ENCODE data around the gene COX18.

DNA sequence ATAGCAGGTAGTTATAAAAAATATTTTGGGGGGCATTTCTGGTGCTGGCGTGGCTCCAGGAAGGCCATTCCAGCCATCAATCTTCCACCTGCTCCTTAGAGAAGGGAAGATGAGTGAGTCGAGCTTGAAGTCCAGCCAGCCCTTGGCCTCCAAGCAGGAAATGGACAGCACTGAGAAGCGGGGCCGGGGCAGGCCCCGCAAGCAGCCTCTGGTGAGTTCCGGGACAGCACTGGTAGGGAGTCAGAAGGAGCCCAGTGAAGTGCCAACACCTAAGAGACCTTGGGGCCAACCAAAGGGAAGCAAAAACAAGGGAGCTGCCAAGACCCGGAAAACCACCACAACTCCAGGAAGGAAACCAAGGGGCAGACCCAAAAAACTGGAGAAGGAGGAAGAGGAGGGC is 29.2 kb upstream of the COX18 start:
- TF ChIP-seq ZNF114 (CRISPR knock-in tag; IDR thresholded peaks at IDR 0.05) (no peak), EZH2phosphoT487 (IDR thresholded peaks at IDR 0.05; ENCODE audit: unreplicated experiment) (no peak)
- TF ChIP-seq, protein P1, sequence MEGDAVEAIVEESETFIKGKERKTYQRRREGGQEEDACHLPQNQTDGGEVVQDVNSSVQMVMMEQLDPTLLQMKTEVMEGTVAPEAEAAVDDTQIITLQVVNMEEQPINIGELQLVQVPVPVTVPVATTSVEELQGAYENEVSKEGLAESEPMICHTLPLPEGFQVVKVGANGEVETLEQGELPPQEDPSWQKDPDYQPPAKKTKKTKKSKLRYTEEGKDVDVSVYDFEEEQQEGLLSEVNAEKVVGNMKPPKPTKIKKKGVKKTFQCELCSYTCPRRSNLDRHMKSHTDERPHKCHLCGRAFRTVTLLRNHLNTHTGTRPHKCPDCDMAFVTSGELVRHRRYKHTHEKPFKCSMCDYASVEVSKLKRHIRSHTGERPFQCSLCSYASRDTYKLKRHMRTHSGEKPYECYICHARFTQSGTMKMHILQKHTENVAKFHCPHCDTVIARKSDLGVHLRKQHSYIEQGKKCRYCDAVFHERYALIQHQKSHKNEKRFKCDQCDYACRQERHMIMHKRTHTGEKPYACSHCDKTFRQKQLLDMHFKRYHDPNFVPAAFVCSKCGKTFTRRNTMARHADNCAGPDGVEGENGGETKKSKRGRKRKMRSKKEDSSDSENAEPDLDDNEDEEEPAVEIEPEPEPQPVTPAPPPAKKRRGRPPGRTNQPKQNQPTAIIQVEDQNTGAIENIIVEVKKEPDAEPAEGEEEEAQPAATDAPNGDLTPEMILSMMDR (conservative IDR thresholded peaks at IDR 0.05; ENCODE audit: low read depth in 2 of 2), result no peak
